ENCODE data around the gene RNF217.
"Not testable (repeated sequence)": the region's sequence is repeated elsewhere in the genome, so short reads cannot be mapped to it uniquely, and the experiment has no call there.

The RNF217 gene

DNA sequence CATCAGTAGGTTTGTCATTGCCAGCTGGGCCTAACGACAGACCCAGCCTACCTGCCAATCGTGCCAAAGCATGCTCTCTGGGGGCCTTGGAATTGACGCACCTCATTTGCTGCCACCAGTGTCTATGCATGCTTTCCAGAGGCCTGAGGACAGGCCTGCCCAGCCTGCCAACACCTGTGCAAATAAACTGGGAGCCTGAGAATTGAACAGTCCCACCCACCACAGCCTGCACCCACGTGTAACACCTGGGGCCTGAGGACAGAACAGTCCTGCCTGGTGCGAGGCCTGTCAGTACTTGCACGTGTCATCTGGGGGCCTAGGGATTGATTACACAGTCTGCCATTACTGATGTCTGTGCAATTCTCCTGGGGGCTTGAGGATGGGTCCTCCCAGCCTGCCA is 6.2 kb upstream of the RNF217 start:
- no peak overlapping the region for H3K4me3 Mint-ChIP-seq
- H3K4me1 Mint-ChIP-seq = no peaks in the 10 kb centered on the region
- peaks cover 17% of the 10 kb centered on the region for H3K27me3 Mint-ChIP-seq
- H3K9me3 Mint-ChIP-seq = peaks cover 4% of the 10 kb centered on the region
- no peaks in the 10 kb centered on the region for H3K36me3 Mint-ChIP-seq
- H3K27ac Mint-ChIP-seq = no peak overlapping the region

DNA sequence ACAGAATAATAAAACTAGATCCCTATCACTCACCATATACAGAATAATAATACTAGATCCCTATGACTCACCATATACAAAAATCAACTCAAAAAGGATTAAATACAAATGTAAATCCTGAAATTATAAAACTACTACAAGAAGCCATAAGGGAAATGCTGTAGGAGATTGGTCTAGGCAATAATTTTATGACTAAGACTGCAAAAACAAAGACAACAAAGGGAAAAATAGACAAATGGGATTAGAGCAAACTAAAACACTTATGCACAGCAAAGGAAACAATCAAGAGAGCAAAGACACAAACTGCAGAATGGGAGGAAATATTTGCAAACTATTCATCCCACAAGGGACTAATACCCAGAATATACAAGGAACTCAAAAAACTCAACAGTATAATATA is 4.1 kb upstream of the RNF217 start:
- Mint-ChIP-seq H3K4me3 (no peak overlapping the region), H3K4me1 (peaks cover 9% of the 10 kb centered on the region), H3K27ac (no peak overlapping the region), H3K9me3 (peaks cover 4% of the 10 kb centered on the region), H3K36me3 (no peaks in the 10 kb centered on the region), H3K27me3 (peaks cover 26% of the 10 kb centered on the region)

DNA sequence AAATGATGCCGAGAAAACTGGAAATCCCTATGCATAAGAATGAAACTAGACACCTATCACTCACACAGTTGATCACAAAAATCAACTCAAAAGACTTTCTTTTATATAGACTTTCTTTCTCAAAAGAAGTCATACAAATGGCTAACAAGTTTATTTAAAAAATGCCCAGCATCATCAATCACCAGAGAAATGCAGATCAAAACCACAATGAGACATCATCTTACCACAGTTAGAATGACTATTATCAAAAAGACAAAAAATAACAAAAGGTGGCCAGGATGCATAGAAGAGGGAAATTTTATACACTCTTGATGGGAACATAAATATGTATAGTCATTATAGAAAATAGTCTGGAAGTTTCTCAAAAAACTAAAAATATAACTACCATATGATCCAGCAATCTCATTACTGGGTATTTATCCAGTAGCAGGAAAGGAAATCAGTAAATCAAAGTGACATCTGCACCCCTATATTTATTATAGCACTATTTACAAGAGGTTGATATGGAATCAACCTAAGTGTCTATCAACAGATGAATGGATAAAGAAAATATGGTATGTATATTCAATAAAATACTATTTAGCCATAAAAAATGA is 3.4 kb upstream of the RNF217 start:
- Mint-ChIP-seq H3K27ac (no peak overlapping the region), H3K27me3 (peaks cover 31% of the 10 kb centered on the region), H3K9me3 (peaks cover 4% of the 10 kb centered on the region), H3K36me3 (no peaks in the 10 kb centered on the region), H3K4me3 (no peak overlapping the region), H3K4me1 (peaks cover 14% of the 10 kb centered on the region)

DNA sequence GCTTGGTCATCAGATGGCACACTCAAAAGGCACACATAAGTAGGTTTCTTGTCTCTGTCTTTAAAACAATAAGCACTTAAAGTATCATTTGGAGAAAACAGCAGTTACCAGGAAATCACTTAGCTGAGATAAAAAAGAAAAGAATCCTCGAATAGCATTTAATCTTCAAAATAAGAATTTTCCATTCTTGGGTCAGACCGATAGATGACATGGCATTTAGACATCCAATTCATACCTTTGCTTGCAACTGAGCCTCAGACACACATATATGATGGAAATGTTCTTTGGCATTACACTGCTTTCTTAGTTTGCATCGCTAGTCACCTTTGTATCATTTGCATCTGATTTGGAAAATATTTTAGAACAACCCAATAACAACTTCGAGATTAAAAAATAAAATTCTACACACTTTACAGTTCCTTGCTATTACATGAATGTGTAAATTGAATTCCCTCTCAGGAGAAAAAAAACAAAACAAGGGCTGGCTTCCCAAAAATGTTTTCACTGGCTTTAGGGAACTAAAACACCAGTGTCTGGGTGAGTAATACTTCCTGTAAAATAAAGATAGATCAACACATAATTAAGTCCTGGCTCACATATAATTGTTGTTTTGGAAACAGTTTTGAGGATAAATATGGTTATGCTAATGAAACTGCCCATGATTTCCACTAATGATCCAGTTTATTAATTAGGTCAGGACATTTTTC is 1.3 kb upstream of the RNF217 start:
- Mint-ChIP-seq H3K4me3 (peak overlapping the region; percentile 76), H3K9me3 (peaks cover 4% of the 10 kb centered on the region), H3K27ac (no peak overlapping the region), H3K4me1 (peaks cover 14% of the 10 kb centered on the region), H3K27me3 (peaks cover 44% of the 10 kb centered on the region), H3K36me3 (no peaks in the 10 kb centered on the region)

DNA sequence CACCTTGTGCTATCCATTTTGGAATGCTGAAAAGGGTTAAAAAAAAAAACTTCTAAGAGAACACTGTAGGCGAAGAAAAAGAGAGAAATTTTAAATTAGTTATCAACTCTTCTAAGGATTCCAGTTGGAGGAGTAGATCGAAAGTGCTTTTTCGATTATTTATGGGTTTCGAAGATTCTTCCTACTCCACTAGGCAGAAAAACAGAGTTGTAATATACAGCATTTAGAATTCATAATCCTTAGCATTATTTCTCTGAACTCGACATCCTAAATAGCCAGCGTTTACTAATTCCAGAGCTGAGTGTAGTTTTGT is 817 bp upstream of the RNF217 start:
- Mint-ChIP-seq H3K27ac (peak overlapping the region; percentile 21), H3K4me3 (peak overlapping the region; percentile 76), H3K27me3 (peaks cover 45% of the 10 kb centered on the region), H3K4me1 (peaks cover 14% of the 10 kb centered on the region), H3K9me3 (peaks cover 4% of the 10 kb centered on the region), H3K36me3 (no peaks in the 10 kb centered on the region)

DNA sequence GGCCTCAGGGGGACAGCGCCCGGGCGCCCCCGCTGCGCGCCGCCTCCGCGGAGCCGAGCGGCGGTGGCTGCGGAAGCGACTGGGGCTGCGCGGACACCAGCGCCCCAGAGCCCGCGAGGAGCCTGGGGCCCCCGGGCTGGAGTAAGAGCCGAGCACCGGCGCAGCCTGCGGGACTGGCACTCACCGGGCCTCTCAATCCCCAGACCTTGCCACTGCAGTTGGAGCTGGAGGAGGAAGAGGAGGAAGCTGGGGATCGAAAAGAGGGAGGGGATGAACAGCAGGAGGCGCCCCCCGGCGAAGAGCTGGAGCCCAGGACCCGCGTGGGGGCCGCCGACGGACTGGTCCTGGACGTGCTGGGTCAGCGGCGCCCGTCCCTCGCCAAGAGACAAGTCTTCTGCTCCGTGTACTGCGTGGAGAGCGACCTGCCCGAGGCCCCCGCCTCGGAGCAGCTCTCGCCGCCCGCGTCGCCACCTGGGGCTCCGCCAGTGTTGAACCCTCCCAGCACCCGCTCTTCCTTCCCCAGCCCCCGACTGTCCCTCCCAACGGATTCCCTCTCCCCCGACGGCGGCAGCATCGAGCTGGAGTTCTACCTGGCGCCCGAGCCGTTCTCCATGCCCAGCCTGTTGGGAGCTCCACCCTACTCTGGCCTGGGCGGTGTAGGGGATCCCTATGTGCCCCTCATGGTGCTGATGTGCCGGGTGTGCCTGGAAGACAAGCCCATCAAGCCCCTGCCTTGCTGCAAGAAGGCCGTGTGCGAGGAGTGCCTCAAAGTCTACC is 590 bp downstream of the RNF217 start:
- Mint-ChIP-seq H3K4me1 (peaks cover 14% of the 10 kb centered on the region), H3K27ac (no peak overlapping the region), H3K36me3 (no peaks in the 10 kb centered on the region), H3K27me3 (peaks cover 43% of the 10 kb centered on the region), H3K4me3 (peak overlapping the region; percentile 83), H3K9me3 (peaks cover 4% of the 10 kb centered on the region)

DNA sequence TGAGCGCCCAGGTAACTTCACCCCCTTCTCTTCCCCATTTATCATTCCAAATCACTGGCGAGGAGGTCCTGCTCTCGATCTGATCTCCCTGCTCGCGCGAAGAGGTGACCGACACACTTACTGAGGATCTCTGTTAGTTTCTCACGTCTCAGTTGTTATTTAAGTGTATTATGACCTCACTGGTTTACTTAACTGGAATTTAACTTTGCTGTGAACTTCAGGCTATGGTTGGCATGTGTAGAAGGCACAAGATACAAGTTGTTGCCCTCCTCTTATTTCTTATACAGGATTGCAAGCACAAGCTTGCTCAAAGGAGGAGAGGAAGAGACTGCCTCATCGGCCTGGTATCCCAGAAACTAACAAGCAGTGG is 1.2 kb downstream of the RNF217 start:
- peaks cover 44% of the 10 kb centered on the region for H3K27me3 Mint-ChIP-seq
- peaks cover 4% of the 10 kb centered on the region for H3K9me3 Mint-ChIP-seq
- H3K27ac Mint-ChIP-seq = no peak overlapping the region
- H3K4me3 Mint-ChIP-seq = peak overlapping the region; percentile 83
- H3K4me1 Mint-ChIP-seq = peaks cover 14% of the 10 kb centered on the region
- H3K36me3 Mint-ChIP-seq = no peaks in the 10 kb centered on the region

DNA sequence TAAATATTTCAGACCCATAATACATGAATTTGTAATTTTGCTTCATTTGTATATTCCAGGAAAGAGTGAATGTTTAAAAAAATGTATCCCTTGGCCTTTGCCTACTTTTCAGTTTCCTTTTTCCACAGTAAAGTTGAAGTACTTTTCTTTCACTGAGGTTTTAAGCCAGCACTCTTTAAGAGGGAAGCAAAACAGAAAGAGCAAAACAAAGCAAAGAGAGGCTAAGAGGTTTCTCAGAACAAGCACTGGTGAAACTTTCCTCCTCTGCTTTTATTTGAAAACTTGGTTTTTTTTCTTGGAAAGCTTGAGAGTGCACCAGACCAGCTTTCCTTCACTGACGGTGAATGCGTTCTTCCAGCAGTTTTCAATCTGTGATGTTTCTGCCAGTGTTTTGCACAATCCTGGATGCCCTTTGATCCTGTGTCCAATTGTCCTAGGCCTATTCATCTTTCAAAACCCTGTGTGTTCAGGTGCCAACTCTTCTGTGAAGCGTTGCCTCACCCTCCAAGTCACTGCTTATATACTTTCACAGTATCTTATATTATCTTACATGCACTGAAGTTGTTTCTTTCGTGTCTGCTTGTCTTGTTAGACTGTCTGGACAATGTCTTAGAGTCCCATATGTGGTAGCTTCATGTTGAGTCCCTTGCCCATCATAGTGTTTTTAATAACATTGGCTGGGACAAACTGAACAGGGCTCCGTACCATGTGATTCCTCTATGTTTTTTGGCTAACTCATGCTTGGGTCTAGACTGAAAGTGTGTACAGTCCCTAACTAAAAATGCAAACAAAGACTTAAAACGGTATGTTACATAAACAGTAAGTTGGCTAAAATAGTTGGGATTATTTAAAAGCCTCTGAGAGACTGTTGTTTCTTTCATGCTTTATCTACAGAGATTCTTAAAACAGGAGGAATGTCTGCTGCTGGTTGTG is 1.9 kb downstream of the RNF217 start:
- Mint-ChIP-seq H3K9me3 (peaks cover 3% of the 10 kb centered on the region), H3K27me3 (peaks cover 44% of the 10 kb centered on the region), H3K27ac (no peak overlapping the region), H3K36me3 (no peaks in the 10 kb centered on the region), H3K4me1 (peaks cover 14% of the 10 kb centered on the region), H3K4me3 (peak overlapping the region; percentile 1)

DNA sequence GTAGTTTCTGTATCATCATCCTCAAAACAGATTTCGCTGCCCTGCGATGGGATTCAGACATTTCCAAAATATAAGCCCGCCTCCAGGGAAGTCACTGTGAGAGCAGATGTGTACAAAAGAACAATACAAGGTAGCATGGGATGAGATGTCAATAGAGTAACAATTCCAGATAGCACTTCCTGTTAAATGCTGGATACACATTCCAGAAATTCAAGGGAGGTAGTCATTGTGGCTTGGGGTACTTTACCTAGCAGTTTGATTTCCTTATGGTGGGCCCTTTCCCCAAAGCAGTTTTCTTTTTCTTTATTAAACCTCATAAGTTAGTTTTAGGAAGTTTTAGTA is 2.5 kb downstream of the RNF217 start:
- Mint-ChIP-seq H3K9me3 (no peaks in the 10 kb centered on the region), H3K27me3 (peaks cover 41% of the 10 kb centered on the region), H3K4me1 (peaks cover 14% of the 10 kb centered on the region), H3K4me3 (no peak overlapping the region), H3K36me3 (no peaks in the 10 kb centered on the region), H3K27ac (no peak overlapping the region)

DNA sequence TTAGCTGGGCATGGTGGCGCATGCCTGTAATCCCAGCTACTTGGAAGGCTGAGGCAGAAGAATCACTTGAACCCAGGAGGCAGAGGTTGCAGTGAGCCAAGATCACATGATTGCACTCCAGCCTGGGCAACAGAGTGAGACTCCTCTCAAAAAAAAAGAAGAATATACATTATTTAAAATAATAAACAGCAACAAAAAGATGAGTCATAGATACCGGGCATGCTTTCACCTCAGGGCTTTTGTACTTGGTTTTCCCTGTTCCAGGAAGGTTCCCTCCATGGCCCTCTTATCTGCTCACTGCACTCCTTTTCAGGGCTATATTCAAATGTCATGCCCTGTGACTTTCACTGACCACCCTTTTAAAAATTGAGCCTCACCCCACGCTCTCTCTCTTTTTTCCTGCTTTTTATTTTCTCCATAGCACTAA is 3.2 kb downstream of the RNF217 start:
- not testable (repeated sequence) for H3K4me3 Mint-ChIP-seq, H3K27ac Mint-ChIP-seq, H3K36me3 Mint-ChIP-seq, H3K9me3 Mint-ChIP-seq
- H3K4me1 Mint-ChIP-seq = peaks cover 14% of the 10 kb centered on the region
- H3K27me3 Mint-ChIP-seq = peaks cover 37% of the 10 kb centered on the region

DNA sequence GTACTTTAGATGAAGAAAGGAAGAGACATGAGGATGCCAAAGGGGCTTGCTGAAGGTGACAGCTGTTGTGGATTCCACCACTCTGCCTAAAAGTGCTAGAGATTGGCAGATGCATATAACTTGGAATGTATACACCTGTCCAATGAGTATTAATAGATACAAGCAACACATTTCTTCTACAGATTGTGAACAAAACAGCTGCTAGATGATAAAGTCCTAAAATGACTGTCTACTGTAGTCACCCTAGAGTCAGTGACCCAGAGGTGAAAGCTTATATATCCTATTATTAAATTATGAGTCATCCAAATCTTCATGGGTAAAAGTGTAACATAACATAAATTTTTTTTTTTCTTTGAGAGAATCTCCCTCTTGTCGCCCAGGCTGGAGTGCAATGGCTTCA is 5.2 kb downstream of the RNF217 start:
- Mint-ChIP-seq H3K4me3 (no peak overlapping the region), H3K9me3 (no peaks in the 10 kb centered on the region), H3K36me3 (no peaks in the 10 kb centered on the region), H3K27ac (no peak overlapping the region), H3K27me3 (peaks cover 25% of the 10 kb centered on the region), H3K4me1 (peaks cover 6% of the 10 kb centered on the region)

DNA sequence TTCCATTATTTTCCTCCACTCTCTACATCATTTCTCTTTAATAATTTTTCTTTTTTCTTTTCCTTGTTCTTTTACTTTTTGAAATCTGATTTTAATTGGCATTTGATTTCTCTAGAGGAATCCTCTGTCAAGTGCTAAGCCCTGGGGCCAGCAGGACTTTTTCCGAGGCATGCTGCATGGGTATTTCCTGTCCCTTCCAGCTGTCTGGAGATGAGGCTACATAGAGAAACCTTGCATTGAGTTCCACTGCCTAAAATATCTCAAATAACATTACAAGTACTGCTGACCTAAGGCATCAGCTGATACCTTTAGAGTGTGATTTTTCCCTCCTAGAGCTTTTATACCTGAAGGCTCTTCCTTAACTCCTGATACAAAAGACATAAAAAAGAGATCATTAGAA is 6.2 kb downstream of the RNF217 start:
- Mint-ChIP-seq H3K4me1 (peaks cover 2% of the 10 kb centered on the region), H3K27me3 (peaks cover 21% of the 10 kb centered on the region)

DNA sequence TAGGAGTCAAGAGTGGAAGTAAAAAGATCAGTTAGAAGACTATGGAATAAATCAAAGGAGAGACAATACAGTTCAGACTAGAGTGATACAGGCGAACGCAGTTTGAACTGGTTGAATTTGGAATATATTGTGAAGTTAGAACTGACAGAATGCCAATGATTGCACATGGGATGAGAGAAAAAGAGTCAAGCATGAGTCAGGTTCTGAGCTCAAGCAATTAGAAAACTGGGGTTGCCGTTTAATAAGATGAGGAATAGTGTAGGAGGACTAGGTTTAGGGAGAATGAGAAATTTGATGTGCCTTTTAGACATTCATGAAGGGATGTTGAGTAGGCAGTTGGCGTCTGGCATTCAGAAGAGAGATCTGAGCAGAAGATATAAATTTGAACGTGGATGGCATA is 8.0 kb downstream of the RNF217 start:
- Mint-ChIP-seq H3K36me3 (no peaks in the 10 kb centered on the region), H3K27me3 (peaks cover 10% of the 10 kb centered on the region), H3K27ac (no peak overlapping the region), H3K4me1 (no peaks in the 10 kb centered on the region), H3K9me3 (no peaks in the 10 kb centered on the region), H3K4me3 (no peak overlapping the region)

More for the DNA sequence above, 6.2 kb downstream of the RNF217 start:
- no peaks in the 10 kb centered on the region for H3K9me3 Mint-ChIP-seq
- H3K27ac Mint-ChIP-seq = no peak overlapping the region
- no peaks in the 10 kb centered on the region for H3K36me3 Mint-ChIP-seq
- H3K4me3 Mint-ChIP-seq = no peak overlapping the region

DNA sequence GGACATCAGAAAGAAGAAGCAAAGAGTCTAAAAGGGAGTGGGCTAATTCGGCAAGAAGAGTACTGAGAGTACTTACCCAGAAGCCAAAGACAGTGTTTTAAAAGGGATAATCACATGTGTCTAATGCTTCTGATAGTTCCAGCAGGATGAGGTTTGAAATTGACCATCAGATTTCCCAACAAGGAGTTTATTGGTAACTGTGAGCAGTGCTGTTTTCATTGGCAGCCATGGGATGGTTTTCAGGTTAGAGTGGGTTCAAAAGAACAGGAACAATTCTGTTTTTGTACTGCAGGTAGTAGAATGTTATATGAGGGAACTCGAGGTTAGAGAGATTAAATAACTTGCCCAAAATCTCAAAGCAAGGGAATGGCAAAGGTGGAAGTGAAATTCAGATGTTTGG is 8.5 kb downstream of the RNF217 start:
- Mint-ChIP-seq H3K27me3 (peaks cover 7% of the 10 kb centered on the region), H3K4me3 (no peak overlapping the region), H3K9me3 (no peaks in the 10 kb centered on the region), H3K4me1 (no peaks in the 10 kb centered on the region), H3K27ac (no peak overlapping the region), H3K36me3 (no peaks in the 10 kb centered on the region)

DNA sequence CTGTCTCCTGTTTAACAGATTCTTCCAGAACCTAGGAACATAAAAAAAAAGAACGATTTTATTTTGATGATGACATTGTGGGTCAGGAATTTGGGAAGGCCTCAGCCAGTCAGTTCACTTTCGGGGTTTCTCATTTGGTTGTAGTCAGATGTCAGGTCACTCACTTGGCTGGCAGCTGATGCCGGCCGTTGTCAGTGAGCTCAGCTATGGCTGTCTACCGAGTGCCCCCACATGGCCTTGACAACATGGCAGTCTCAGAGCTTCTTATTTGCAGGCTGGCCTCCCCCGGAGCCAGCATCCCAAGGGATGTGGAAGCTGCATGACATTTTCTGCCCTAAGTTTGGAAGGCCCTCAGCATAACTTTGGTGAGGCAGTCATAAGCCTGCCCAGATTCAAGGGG is 11.5 kb downstream of the RNF217 start:
- no peak overlapping the region for H3K27ac Mint-ChIP-seq
- no peaks in the 10 kb centered on the region for H3K36me3 Mint-ChIP-seq
- no peaks in the 10 kb centered on the region for H3K9me3 Mint-ChIP-seq
- H3K4me3 Mint-ChIP-seq = no peak overlapping the region
- no peaks in the 10 kb centered on the region for H3K4me1 Mint-ChIP-seq
- no peaks in the 10 kb centered on the region for H3K27me3 Mint-ChIP-seq
